H1 (cell line): ENCODE measurements around the gene RCOR2. TPM values are rescaled to one million over a fixed set of nuclear protein-coding genes. Genes with fewer than 3 reads are reported as not detected.

ENCODE experiments used
- CTCF ChIA-PET: fragments of 300-600 bp; sonication (Branson Sonifier 250); formaldehyde crosslinking; loops from one replicate; lab custom pipeline; 2021; ENCODE audit not compliant: partially characterized antibody; lab: Charles Lee
- POLR2A ChIA-PET: fragments of 300-600 bp; sonication (Branson Sonifier 250); formaldehyde crosslinking; loops from one replicate; lab custom pipeline; 2021; ENCODE audit warnings: inconsistent platforms; ENCODE audit not compliant: partially characterized antibody; lab: Charles Lee
- DNase-seq, 2 experiments: peaks; one replicate each; pipeline versions ENCODE4 v3.0.0 to v3.0.0-alpha.2; 2010 to 2022; ENCODE audit warnings: low spot score in 2 of 2, low read depth in 1 of 2, mixed read lengths in 1 of 2
- FAIRE-seq: peaks from 2 replicates; lab custom pipeline; 2011; peaks lifted over from hg19 to GRCh38; lab: Jason Lieb, UNC
- H2AFZ ChIP-seq: 2 replicates; pipeline ENCODE4 v1.8.1; 2012; ENCODE audit warnings: low read length, inconsistent platforms
- H2AK5ac ChIP-seq: 2 replicates; pipeline ENCODE4 v1.6.1; 2013; ENCODE audit warnings: low read depth, low read length
- H2BK120ac ChIP-seq: replicated peaks from 2 replicates; pipeline ENCODE3; 2013; ENCODE audit warnings: low read depth, low read length, inconsistent platforms
- H2BK12ac ChIP-seq: 2 replicates; pipeline ENCODE4 v1.6.1; 2013; ENCODE audit warnings: low read depth, low read length
- H2BK15ac ChIP-seq: 2 replicates; pipeline ENCODE4 v1.6.1; 2013; ENCODE audit warnings: low read length
- H2BK20ac ChIP-seq: 2 replicates; pipeline ENCODE4 v1.6.1; 2013; ENCODE audit warnings: low read length
- H2BK5ac ChIP-seq: 2 replicates; pipeline ENCODE4 v1.6.1; 2013; ENCODE audit warnings: low read depth, low read length
- H3K14ac ChIP-seq: 2 replicates; pipeline ENCODE4 v1.6.1; 2013; ENCODE audit warnings: inconsistent platforms; ENCODE audit not compliant: insufficient read length
- H3K18ac ChIP-seq: 2 replicates; pipeline ENCODE4 v1.6.1; 2013; ENCODE audit warnings: low read length; ENCODE audit errors: extremely low read depth
- H3K23ac ChIP-seq: 2 replicates; pipeline ENCODE4 v1.6.1; 2013; ENCODE audit warnings: inconsistent platforms; ENCODE audit not compliant: insufficient read length
- H3K23me2 ChIP-seq: 2 replicates; pipeline ENCODE4 v1.6.1; 2013; ENCODE audit warnings: low read depth, low read length
- H3K27ac ChIP-seq: 2 replicates; pipeline ENCODE4 v1.6.1; 2011; ENCODE audit warnings: low read depth, low read length, inconsistent platforms
- H3K27me3 ChIP-seq, 4 experiments: replicated peaks in 1 of 4; 1 replicate in 1 of 4; 2 replicates in 3 of 4; pipeline versions ENCODE4 v1.6.1 to v1.8.1; 2011 to 2013; ENCODE audit warnings: low read length in 3 of 4, mild to moderate bottlenecking in 3 of 4, inconsistent platforms in 2 of 4, mixed read lengths in 2 of 4, moderate library complexity in 1 of 4; ENCODE audit not compliant: control insufficient read depth in 3 of 4, insufficient read depth in 3 of 4; ENCODE audit errors: extremely low read depth in 1 of 4
- H3K36me3 ChIP-seq, 4 experiments: 2 replicates each; pipeline versions ENCODE4 v1.6.1 to v1.8.1; 2011 to 2013; ENCODE audit warnings: mild to moderate bottlenecking in 4 of 4, low read length in 3 of 4, moderate library complexity in 2 of 4, control low read depth in 1 of 4, inconsistent platforms in 1 of 4; ENCODE audit not compliant: insufficient read depth in 4 of 4, control insufficient read depth in 2 of 4
- H3K4ac ChIP-seq: replicated peaks from 2 replicates; pipeline ENCODE3; 2013; ENCODE audit warnings: low read length, low read depth, mixed read lengths, inconsistent platforms; ENCODE audit not compliant: insufficient read length
- H3K4me1 ChIP-seq, 4 experiments: replicated peaks in 1 of 4; 1 replicate in 1 of 4; 2 replicates in 3 of 4; pipeline versions ENCODE4 v1.6.1 to v1.8.1; 2011 to 2013; ENCODE audit warnings: low read length in 3 of 4, inconsistent platforms in 2 of 4, mixed read lengths in 1 of 4; ENCODE audit not compliant: insufficient read depth in 4 of 4, control insufficient read depth in 3 of 4
- H3K4me2 ChIP-seq, 2 experiments: 2 replicates each; pipeline versions ENCODE4 v1.6.1 to v1.8.1; 2011 to 2013; ENCODE audit warnings: low read depth in 2 of 2, low read length in 2 of 2, control low read depth in 1 of 2, inconsistent platforms in 1 of 2, mild to moderate bottlenecking in 1 of 2; ENCODE audit not compliant: insufficient read depth in 1 of 2
- H3K4me3 ChIP-seq, 4 experiments: fragments of 200-600, 300-600 bp in 1 of 4; sonication (generic), shearing (Covaris generic), sonication (Bioruptor Twin) in 1 of 4; 2 replicates each; pipeline versions ENCODE4 v1.5.1 to v1.8.1; 2011 to 2016; ENCODE audit warnings: low read length in 4 of 4, low read depth in 3 of 4, control low read depth in 2 of 4, inconsistent platforms in 2 of 4, mild to moderate bottlenecking in 2 of 4, mixed read lengths in 1 of 4, moderate library complexity in 1 of 4; ENCODE audit not compliant: insufficient read depth in 2 of 4; ENCODE audit errors: extremely low read depth in 1 of 4
- H3K56ac ChIP-seq: replicated peaks from 2 replicates; pipeline ENCODE3; 2013; ENCODE audit warnings: low read depth, mild to moderate bottlenecking, mixed read lengths, low read length, inconsistent platforms; ENCODE audit not compliant: insufficient read length
- H3K79me1 ChIP-seq: 2 replicates; pipeline ENCODE4 v1.6.1; 2013; ENCODE audit warnings: low read depth, low read length, control low read depth
- H3K79me2 ChIP-seq, 2 experiments: 2 replicates each; pipeline versions ENCODE4 v1.6.1 to v1.8.1; 2012 to 2013; ENCODE audit warnings: low read length in 2 of 2, mild to moderate bottlenecking in 2 of 2, inconsistent platforms in 1 of 2; ENCODE audit not compliant: insufficient read depth in 2 of 2, control insufficient read depth in 1 of 2
- H3K9ac ChIP-seq, 4 experiments: replicated peaks in 1 of 4; 1 replicate in 1 of 4; 2 replicates in 3 of 4; pipeline versions ENCODE4 v1.6.1 to v1.8.1; 2011 to 2013; ENCODE audit warnings: low read depth in 3 of 4, low read length in 3 of 4, control low read depth in 2 of 4, mild to moderate bottlenecking in 2 of 4, moderate library complexity in 2 of 4, inconsistent platforms in 1 of 4; ENCODE audit errors: extremely low read depth in 1 of 4
- H3K9me3 ChIP-seq, 2 experiments: 2 replicates each; pipeline versions ENCODE4 v1.6.1 to v1.8.1; 2012 to 2013; ENCODE audit warnings: mild to moderate bottlenecking in 2 of 2, moderate library complexity in 2 of 2, control low read depth in 1 of 2, inconsistent platforms in 1 of 2, low read depth in 1 of 2, low read length in 1 of 2, mixed read lengths in 1 of 2; ENCODE audit not compliant: insufficient read depth in 2 of 2
- H4K20me1 ChIP-seq, 2 experiments: replicated peaks in 1 of 2; 2 replicates each; pipeline versions ENCODE3 to v1.8.1; 2011 to 2013; ENCODE audit warnings: inconsistent platforms in 2 of 2, low read length in 2 of 2, mild to moderate bottlenecking in 1 of 2; ENCODE audit not compliant: insufficient read depth in 2 of 2, control insufficient read depth in 1 of 2
- H4K5ac ChIP-seq: 2 replicates; pipeline ENCODE4 v1.6.1; 2013; ENCODE audit warnings: low read length, low read depth, mixed read lengths, inconsistent platforms; ENCODE audit not compliant: insufficient read length
- H4K8ac ChIP-seq: 2 replicates; pipeline ENCODE4 v1.8.0; 2013; ENCODE audit warnings: mild to moderate bottlenecking, moderate library complexity, low read length, inconsistent platforms; ENCODE audit not compliant: insufficient read depth; ENCODE audit errors: extremely low read depth
- H4K91ac ChIP-seq: replicated peaks from 2 replicates; pipeline ENCODE3; 2013; ENCODE audit warnings: low read length, mixed read lengths, inconsistent platforms; ENCODE audit not compliant: insufficient read length
- CHD2 ChIP-seq: IDR thresholded peaks from 2 replicates; pipeline ENCODE4 v1.6.1; 2012; ENCODE audit warnings: low read length, improper control_type of control experiment
- E2F6 ChIP-seq: IDR thresholded peaks from 2 replicates; pipeline ENCODE4 v1.6.1; 2012; ENCODE audit warnings: inconsistent platforms
- KDM4A ChIP-seq: IDR thresholded peaks from one replicate; pipeline ENCODE4 v1.7.1; 2012; ENCODE audit warnings: low read depth, mild to moderate bottlenecking, moderate library complexity, low read length, inconsistent platforms; ENCODE audit not compliant: severe bottlenecking
- PHF8 ChIP-seq: fragments of 200-600 bp; sonication (generic); conservative IDR thresholded peaks from 2 replicates; pipeline ENCODE4 v1.7.1; 2012; ENCODE audit warnings: low read depth, mild to moderate bottlenecking, inconsistent platforms, low read length, moderate library complexity
- POLR2A ChIP-seq, 2 experiments: IDR thresholded peaks; 1 replicate in 1 of 2; 2 replicates in 1 of 2; pipeline ENCODE4 v1.6.1; 2011; ENCODE audit warnings: low read depth in 2 of 2, low read length in 2 of 2, mild to moderate bottlenecking in 2 of 2; ENCODE audit errors: control extremely low read depth in 1 of 2
- POLR2AphosphoS5 ChIP-seq: IDR thresholded peaks from 2 replicates; pipeline ENCODE4 v1.6.1; 2011; ENCODE audit warnings: low read depth, low read length
- TCF12 ChIP-seq: IDR thresholded peaks from 2 replicates; pipeline ENCODE4 v1.6.1; 2011; ENCODE audit warnings: low read depth, mild to moderate bottlenecking, low read length
- WGBS, 2 experiments: shearing (Covaris generic) in 1 of 2; methylation state at CpG; one replicate each; pipeline versions ENCODE4 v1.1.6 to v1.1.7; 2013 to 2015; ENCODE audit warnings: low lambda C conversion rate in 2 of 2, mixed read lengths in 2 of 2, inconsistent platforms in 1 of 2, low coverage in 1 of 2, missing lambda C conversion rate in 1 of 2; ENCODE audit not compliant: insufficient replicate concordance in 2 of 2, insufficient coverage in 1 of 2, insufficient read length in 1 of 2; ENCODE audit errors: extremely low coverage in 1 of 2, missing lambda C conversion rate in 1 of 2; 5-methylcytosine and 5-hydroxymethylcytosine counted together
- long read RNA-seq, 2 experiments: library from RNA in 1 of 2; library from capped mRNA in 1 of 2; stranded (forward); transcript quantifications; one replicate each; pipeline ENCODE4 v2.0.0, GENCODE V29; 2021; ENCODE audit warnings: inconsistent platforms in 1 of 2
- polyA minus RNA-seq, 3 experiments: library from RNA; depleted of rRNA, polyadenylated mRNA; stranded (reverse); fragments of >200 nt; gene quantifications; 1 replicate in 2 of 3; 2 replicates in 1 of 3; pipeline ENCODE4 v1.2.3, GENCODE V29; 2011
- polyA plus RNA-seq, 7 experiments: library from polyadenylated mRNA; depleted of rRNA in 3 of 7; stranded (reverse) in 5 of 7; unstranded in 2 of 7; fragments of >200 nt in 5 of 7; fragments of 200-250 nt in 2 of 7; gene quantifications; 1 replicate in 5 of 7; 2 replicates in 1 of 7; 4 replicates in 1 of 7; pipeline versions ENCODE4 v1.2.1 to v1.2.3, GENCODE V29; 2011 to 2013; ENCODE audit warnings: missing spikeins in 2 of 7, mixed read lengths in 2 of 7
- total RNA-seq: library from RNA; stranded (reverse); fragmentation: NEBNext Ultra II Directional; extraction: Animal tissue kit (Norgen Biotek cat#: 25700); gene quantifications from 2 replicates; pipeline ENCODE4 v1.2.1, GENCODE V29; 2021

Gene RCOR2
- total RNA-seq (78.0 and 80.1 TPM in 2 replicates), polyA plus RNA-seq (2011; rRNA removed) (54.6 and 75.9 TPM in 2 replicates), polyA minus RNA-seq (2011; rRNA and poly(A)+ RNA removed) (54.5 and 69.3 TPM in 2 replicates)
- polyA plus RNA-seq (2011; cell fraction: cytosol; rRNA removed), result 67.2 TPM
- 110 TPM for polyA plus RNA-seq (2011; cell fraction: nucleus; rRNA removed)
- 55.1 to 84.2 TPM (median 78.1 TPM) in 4 replicates for polyA plus RNA-seq (2012, experiment 1 of 2)
- 64.1 TPM for polyA plus RNA-seq (2012, experiment 2 of 2)
- 47.1 TPM for polyA plus RNA-seq (2013, experiment 1 of 2)
- 41.5 TPM for polyA plus RNA-seq (2013, experiment 2 of 2)
- polyA minus RNA-seq (2011; cell fraction: cytosol; rRNA and poly(A)+ RNA removed), result 50.3 TPM
- 42.1 TPM for polyA minus RNA-seq (2011; cell fraction: nucleus; rRNA and poly(A)+ RNA removed)
- long read RNA-seq, experiment 1, transcript RCOR2-201 (12 exons, 2,604 nt), result major isoform, 9 of 62 reads
- long read RNA-seq, experiment 1, partial matches to known transcripts, result 27 of 62 reads
- long read RNA-seq, experiment 1, other reads (novel, unspliced or antisense), result 26 of 62 reads
- long read RNA-seq, experiment 2, partial matches to known transcripts, result 0 of 2 reads
- long read RNA-seq, experiment 2, other reads (novel, unspliced or antisense), result 2 of 2 reads

DNA sequence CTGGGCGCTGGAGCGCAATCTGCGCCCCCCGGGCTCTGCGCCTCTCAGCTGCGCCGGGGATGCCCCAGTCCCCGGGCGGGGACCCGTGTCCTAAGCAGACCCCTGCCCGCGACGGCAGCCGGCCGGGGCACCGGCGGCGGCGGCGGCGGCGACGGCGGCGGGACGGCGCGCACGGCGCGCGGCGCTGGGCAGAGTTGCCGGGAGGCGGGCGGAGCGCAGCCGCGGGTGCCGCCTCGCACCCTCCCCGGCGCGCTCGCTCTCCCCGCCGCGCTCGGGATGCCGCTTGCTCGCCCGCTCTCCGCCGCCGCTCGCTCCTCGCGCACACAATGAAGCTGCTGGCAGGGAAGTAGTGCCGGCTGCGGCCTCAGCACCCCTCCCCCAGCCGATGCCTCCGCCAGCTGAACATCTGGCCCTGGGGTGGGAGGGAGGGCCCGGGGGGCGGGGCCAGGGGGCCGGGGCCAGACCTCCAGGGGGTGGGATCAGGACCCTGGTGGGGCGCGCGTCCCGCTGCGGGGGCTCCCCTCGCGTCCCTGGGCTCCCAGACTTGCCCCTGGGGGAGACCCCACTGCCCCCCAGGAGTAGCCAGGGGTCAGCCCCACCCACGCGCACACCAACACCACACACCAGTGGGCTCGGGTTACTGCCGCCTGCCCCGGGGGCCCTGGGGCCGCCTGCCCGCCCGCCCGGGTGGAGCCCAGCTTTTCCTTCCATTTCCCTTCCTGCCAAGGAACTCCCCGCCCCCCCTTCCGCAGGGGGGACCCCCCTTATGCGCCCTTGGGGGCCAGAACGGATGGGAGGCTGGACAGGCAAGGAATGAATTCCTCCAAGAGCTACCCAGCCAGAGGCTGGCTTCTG is at the start of gene RCOR2:
Gene RCOR2, minus strand, starts transcription at position 328 of the 855 bp plus-strand sequence. CDS start 708 bp downstream, outside the sequence.
- H2BK12ac ChIP-seq, result peak within 1 kb of the TSS; percentile 35; the same call in 1 of the 2 replicates
- H3K4me3 ChIP-seq, result peak within 1 kb of the TSS; percentile 67 to 95 (median 89)
- H3K79me1 ChIP-seq, result peaks cover 9% of the 10 kb centered on the region
- H3K4me2 ChIP-seq, result peak within 1 kb of the TSS; percentile 89 to 99
- peak within 1 kb of the TSS; percentile 96 for H2BK15ac ChIP-seq
- FAIRE-seq, result no peak
- no peak within 1 kb of the TSS; the same call in 1 of the 2 replicates for H2BK20ac ChIP-seq
- no peak within 1 kb of the TSS for H2AK5ac ChIP-seq
- POLR2A ChIA-PET, result interaction anchor here (0.7 to 10.7 kb wide), 27 partner anchors 8 to 331 kb away, joined by 3 to 173 read pairs (median 4); partner anchors contain the start of genes MARK2, NAA40 and ZFTA
- H2BK120ac ChIP-seq, result peak within 1 kb of the TSS; percentile 85
- peaks cover 2 to 37% (median 31%) of the 10 kb centered on the region in 4 experiments for H3K4me1 ChIP-seq
- H3K23ac ChIP-seq, result no peak within 1 kb of the TSS
- WGBS, 2 experiments, result 1% methylated on average over 48 of the region's 85 CpGs; no CpG with 5 or more reads in 1 of the 2 experiments
- peak within 1 kb of the TSS; percentile 98 for H4K91ac ChIP-seq
- peak within 1 kb of the TSS; percentile 25 for H3K14ac ChIP-seq
- H2BK5ac ChIP-seq, result peak within 1 kb of the TSS; percentile 99
- no peak within 1 kb of the TSS for H2AFZ ChIP-seq
- DNase-seq, result peak in 1 of 2 experiments; percentile 88
- H3K18ac ChIP-seq, result peak within 1 kb of the TSS; percentile 100
- H3K27ac ChIP-seq, result peak within 1 kb of the TSS; percentile 95
- peak within 1 kb of the TSS; percentile 15 to 88 (median 83); a peak in 5 of 7 replicates for H3K9ac ChIP-seq
- peak within 1 kb of the TSS; percentile 76 for H3K4ac ChIP-seq
- peak within 1 kb of the TSS; percentile 97 for H4K8ac ChIP-seq
- peaks cover 10 to 28% (median 19%) of the 10 kb centered on the region in 4 experiments; a peak in 7 of 8 replicates for H3K36me3 ChIP-seq
- H3K9me3 ChIP-seq, result no peaks in the 10 kb centered on the region
- peak within 1 kb of the TSS; percentile 98 for H4K5ac ChIP-seq
- H3K56ac ChIP-seq, result peak within 1 kb of the TSS; percentile 80
- peaks cover 31% of the 10 kb centered on the region for H3K23me2 ChIP-seq
- CTCF ChIA-PET, result interaction anchor here (0.6 to 9.3 kb wide), 20 partner anchors 8 to 117 kb away, joined by 3 to 129 read pairs (median 4); partner anchors contain the start of gene NAA40
- H4K20me1 ChIP-seq, result peaks cover 12 to 17% of the 10 kb centered on the region in 2 experiments
- peaks cover 3 to 29% of the 10 kb centered on the region in 2 experiments; a peak in 3 of 4 replicates for H3K79me2 ChIP-seq
- H3K27me3 ChIP-seq, result no peaks in the 10 kb centered on the region
- TF ChIP-seq TCF12, result peak; percentile 90; the same call in 1 of the 2 replicates
- no peak for TF ChIP-seq E2F6
- TF ChIP-seq POLR2A (IDR thresholded peaks at IDR 0.05; ENCODE audit: control extremely low read depth in 1 of 2, low read depth in 2 of 2, low read length in 2 of 2), result peak in 1 of 2 experiments; percentile 41; a peak in 1 of 3 replicates
- peak; percentile 18 for TF ChIP-seq KDM4A
- 0 out of 2 replicates have a peak, but pooled peaks have one; percentile 13 for TF ChIP-seq PHF8
- peak; percentile 85 for TF ChIP-seq CHD2
- peak; percentile 84; the same call in 1 of the 2 replicates for TF ChIP-seq POLR2AphosphoS5
